ENCODE results near the gene UBE2J2. TPM values are rescaled to one million over a fixed set of nuclear protein-coding genes. Genes with fewer than 3 reads are reported as not detected.

UBE2J2 gene
- total RNA-seq, 2 experiments from 2014 or later = 41.4 to 41.5 TPM

- no peak overlapping the region for H3K4me3 Mint-ChIP-seq
- H3K9me3 Mint-ChIP-seq = no peaks in the 10 kb centered on the region
- H3K4me1 Mint-ChIP-seq (ENCODE audit: low read depth) = peaks cover 13% of the 10 kb centered on the region
- CTCF ChIA-PET = no interaction called here
- TF ChIP-seq CTCF (IDR thresholded peaks at IDR 0.05) = no peak
- peaks cover 19% of the 10 kb centered on the region for H3K4me1 ChIP-seq (ENCODE audit: insufficient read depth, low read length)
- no peaks in the 10 kb centered on the region for H3K9me3 ChIP-seq (ENCODE audit: control insufficient read depth in 1 of 2, insufficient read depth in 1 of 2, low read length in 2 of 2)
- H3K4me3 ChIP-seq (ENCODE audit: low read length) = no peak overlapping the region
- POLR2A ChIA-PET = no interaction called here
- H3K27ac ChIP-seq (ENCODE audit: low read depth in 1 of 2, low read length in 2 of 2) = no peak overlapping the region
- peaks cover 71% of the 10 kb centered on the region for H3K36me3 Mint-ChIP-seq (ENCODE audit: low read depth)
- peaks cover 59% of the 10 kb centered on the region for H3K36me3 ChIP-seq (ENCODE audit: insufficient read depth, low read length)
- H3K27ac Mint-ChIP-seq = no peak overlapping the region
- DNase-seq = no peak
- no peak for ATAC-seq (ENCODE audit: poor library complexity)
- no peaks in the 10 kb centered on the region for H3K27me3 Mint-ChIP-seq
- no peaks in the 10 kb centered on the region for H3K27me3 ChIP-seq (ENCODE audit: control insufficient read depth in 1 of 2, insufficient read depth in 2 of 2, low read length in 2 of 2)
- intact Hi-C loops (cut with DNase I, micrococcal nuclease) = no loop called here
These were observed 10.9 kb downstream of the UBE2J2 start for GRCh38 chr1:1262758-1263157.

GRCh38 chr1:1262071-1262470, 11.6 kb downstream of the UBE2J2 start:
- ChIA-PET CTCF (interaction anchor here (1.6 kb wide), 1 partner anchor 140 kb away, joined by 4 read pairs; no protein-coding TSS in a partner anchor), POLR2A (no interaction called here)
- Histone ChIP-seq H3K4me3 (ENCODE audit: low read length) (no peak overlapping the region), H3K4me1 (ENCODE audit: insufficient read depth, low read length) (peaks cover 18% of the 10 kb centered on the region), H3K27me3 (ENCODE audit: control insufficient read depth in 1 of 2, insufficient read depth in 2 of 2, low read length in 2 of 2) (no peaks in the 10 kb centered on the region), H3K36me3 (ENCODE audit: insufficient read depth, low read length) (peaks cover 54% of the 10 kb centered on the region), H3K27ac (ENCODE audit: low read depth in 1 of 2, low read length in 2 of 2) (no peak overlapping the region), H3K9me3 (ENCODE audit: control insufficient read depth in 1 of 2, insufficient read depth in 1 of 2, low read length in 2 of 2) (no peaks in the 10 kb centered on the region)
- Mint-ChIP-seq H3K27me3 (no peaks in the 10 kb centered on the region), H3K4me3 (no peak overlapping the region), H3K36me3 (ENCODE audit: low read depth) (peaks cover 68% of the 10 kb centered on the region), H3K9me3 (no peaks in the 10 kb centered on the region), H3K27ac (no peak overlapping the region), H3K4me1 (ENCODE audit: low read depth) (peaks cover 13% of the 10 kb centered on the region)
- DNase-seq = no peak
- no peak for TF ChIP-seq CTCF (IDR thresholded peaks at IDR 0.05)
- intact Hi-C loops (cut with DNase I, micrococcal nuclease) = no loop called here
- no peak for ATAC-seq (ENCODE audit: poor library complexity)

GRCh38 chr1:1260843-1261560, 12.7 kb downstream of the UBE2J2 start:
- H3K9me3 ChIP-seq (ENCODE audit: control insufficient read depth in 1 of 2, insufficient read depth in 1 of 2, low read length in 2 of 2) = no peaks in the 10 kb centered on the region
- peak in 2 of 14 experiments; percentile 28 to 29 for DNase-seq
- peaks cover 71% of the 10 kb centered on the region for H3K36me3 Mint-ChIP-seq (ENCODE audit: low read depth)
- no peaks in the 10 kb centered on the region for H3K27me3 Mint-ChIP-seq
- peak overlapping the region; percentile 39 for H3K27ac Mint-ChIP-seq
- peak; percentile 39 for ATAC-seq (ENCODE audit: poor library complexity)
- H3K27ac ChIP-seq (ENCODE audit: low read depth in 1 of 2, low read length in 2 of 2) = peak overlapping the region in 1 of 2 donors; percentile 9
- ChIA-PET POLR2A (no interaction called here), CTCF (interaction anchor here (1.0 to 1.6 kb wide), 2 partner anchors 13 to 139 kb away, joined by 3 to 4 read pairs; partner anchors contain the start of gene UBE2J2)
- peaks cover 62% of the 10 kb centered on the region for H3K36me3 ChIP-seq (ENCODE audit: insufficient read depth, low read length)
- no peak for TF ChIP-seq CTCF (IDR thresholded peaks at IDR 0.05)
- peak overlapping the region; percentile 27 for H3K4me3 Mint-ChIP-seq
- intact Hi-C loops (cut with DNase I, micrococcal nuclease) = no loop called here
- peaks cover 18% of the 10 kb centered on the region for H3K4me1 ChIP-seq (ENCODE audit: insufficient read depth, low read length)
- no peaks in the 10 kb centered on the region for H3K27me3 ChIP-seq (ENCODE audit: control insufficient read depth in 1 of 2, insufficient read depth in 2 of 2, low read length in 2 of 2)
- peaks cover 13% of the 10 kb centered on the region for H3K4me1 Mint-ChIP-seq (ENCODE audit: low read depth)
- no peak overlapping the region for H3K4me3 ChIP-seq (ENCODE audit: low read length)
- H3K9me3 Mint-ChIP-seq = no peaks in the 10 kb centered on the region
